ENCODE results near the gene SEMA4A.
A peak's percentile ranks its signal among the peaks of the same experiment; 100 is the strongest.
"Not testable (repeated sequence)": the region's sequence is repeated elsewhere in the genome, so short reads cannot be mapped to it uniquely, and the experiment has no call there.

SEMA4A gene

GRCh38 chr1:156194300-156194652 is 40.9 kb downstream of the SEMA4A start:
- peak; percentile 30 for DNase-seq (ENCODE audit: low spot score)

- no peak for DNase-seq (ENCODE audit: low spot score)
Measured at GRCh38 chr1:156195853-156196252, 42.5 kb downstream of the SEMA4A start.

GRCh38 chr1:156196445-156196844 is 43.1 kb downstream of the SEMA4A start:
- DNase-seq (ENCODE audit: low spot score): no peak

- no peak for DNase-seq (ENCODE audit: low spot score)
Measured at GRCh38 chr1:156198831-156199349, 45.5 kb downstream of the SEMA4A start.

GRCh38 chr1:156200044-156200443 is 46.7 kb downstream of the SEMA4A start:
- DNase-seq (ENCODE audit: low spot score): no peak

GRCh38 chr1:156203331-156203730 is 49.9 kb downstream of the SEMA4A start:
- no peak for DNase-seq (ENCODE audit: low spot score)

- DNase-seq (ENCODE audit: low spot score): no peak
Measured at GRCh38 chr1:156204686-156205085, 51.3 kb downstream of the SEMA4A start.

- no peak for DNase-seq (ENCODE audit: low spot score)
Measured at GRCh38 chr1:156211243-156211642, 57.9 kb downstream of the SEMA4A start.

GRCh38 chr1:156212130-156212529 is 58.7 kb downstream of the SEMA4A start:
- no peak for DNase-seq (ENCODE audit: low spot score)

- DNase-seq (ENCODE audit: low spot score): peak; percentile 97
Measured at GRCh38 chr1:156212833-156213643, 59.7 kb downstream of the SEMA4A start, which contains the start of gene PMF1. Gene PMF1, plus strand, starts transcription at chr1:156213007. Its CDS starts 9 bp downstream, at chr1:156213016.

GRCh38 chr1:156213644-156213966 is 60.2 kb downstream of the SEMA4A start:
- DNase-seq (ENCODE audit: low spot score): no peak

- no peak for DNase-seq (ENCODE audit: low spot score)
Measured at GRCh38 chr1:156214024-156214748, 60.8 kb downstream of the SEMA4A start.

- not testable (repeated sequence) for DNase-seq (ENCODE audit: low spot score)
Measured at GRCh38 chr1:156216361-156217086, 63.1 kb downstream of the SEMA4A start.

- no peak for DNase-seq (ENCODE audit: low spot score)
Measured at GRCh38 chr1:156217871-156218270, 64.5 kb downstream of the SEMA4A start.

- no peak for DNase-seq (ENCODE audit: low spot score)
Measured at GRCh38 chr1:156220226-156220625, 66.8 kb downstream of the SEMA4A start.

- DNase-seq (ENCODE audit: low spot score): no peak
Measured at GRCh38 chr1:156221986-156222692, 68.8 kb downstream of the SEMA4A start.

GRCh38 chr1:156225677-156226014 is 72.3 kb downstream of the SEMA4A start:
- DNase-seq (ENCODE audit: low spot score): no peak

GRCh38 chr1:156226116-156226538 is 72.7 kb downstream of the SEMA4A start:
- no peak for DNase-seq (ENCODE audit: low spot score)

GRCh38 chr1:156226782-156227181 is 73.4 kb downstream of the SEMA4A start:
- no peak for DNase-seq (ENCODE audit: low spot score)

Data from putamen (tissue), 1 donor.